ENCODE results near the gene OR4B1. TPM values are rescaled to one million over a fixed set of nuclear protein-coding genes. Genes with fewer than 3 reads are reported as not detected.

OR4B1 gene
- total RNA-seq, 2 experiments from 2014 or later, result not detected

GRCh38 chr11:48244804-48245203 lies 28.2 kb downstream of the OR4B1 start, which contains the start of gene OR4X2:
Gene OR4X2 (plus strand): TSS chr11:48245104. CDS start chr11:48245104, 0 bp downstream.
- CTCF ChIA-PET, result no interaction called here
- POLR2A ChIA-PET, result no interaction called here

DNA sequence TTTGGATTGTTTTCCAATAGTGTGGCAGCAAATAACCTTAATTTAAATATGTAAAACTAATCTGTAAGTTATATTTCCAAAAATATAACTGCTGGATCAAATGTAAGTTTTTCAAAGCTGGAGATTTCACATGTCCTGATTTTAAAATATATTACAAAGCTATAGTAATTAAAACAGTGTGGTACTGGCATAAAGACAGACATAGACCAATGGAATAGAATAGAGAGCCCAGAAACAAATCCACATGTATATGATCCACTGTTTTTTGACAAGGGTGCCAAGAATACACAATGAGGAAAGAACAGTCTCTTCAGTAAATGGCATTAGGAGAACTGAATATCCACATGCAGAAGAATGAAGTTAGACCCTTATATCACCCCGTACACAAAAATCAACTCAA lies 32.3 kb downstream of the OR4B1 start:
- POLR2A ChIA-PET, result no interaction called here

DNA sequence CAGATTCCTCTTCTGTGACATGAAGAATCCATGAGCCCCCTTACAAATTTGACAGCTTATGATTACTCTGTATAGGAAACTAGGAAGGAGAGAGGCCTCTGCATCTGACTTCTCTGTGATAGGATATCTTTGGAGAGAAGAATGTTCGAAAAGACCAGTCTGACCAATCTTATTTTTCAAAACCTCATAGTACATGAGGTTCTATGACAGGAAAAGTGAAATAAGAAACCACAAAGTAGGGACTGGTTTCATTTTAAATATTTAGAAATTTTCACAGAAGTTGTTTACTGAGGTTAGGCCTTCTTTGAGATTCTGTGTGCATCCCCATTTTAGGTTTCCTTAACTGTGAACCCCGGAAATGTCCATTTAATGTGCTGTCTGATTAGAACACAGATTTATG lies 45.0 kb downstream of the OR4B1 start:
- ChIA-PET POLR2A (no interaction called here), CTCF (no interaction called here)

More for the DNA sequence above, 32.3 kb downstream of the OR4B1 start:
- CTCF ChIA-PET, result no interaction called here

GRCh38 chr11:48263423-48263911 lies 46.9 kb downstream of the OR4B1 start, which contains the start of gene OR4X1:
Gene OR4X1 (plus strand): TSS chr11:48263861. CDS start chr11:48263861, 0 bp downstream.
- ChIA-PET CTCF (no interaction called here), POLR2A (no interaction called here)

Other genes with a start within 250 kb of the OR4B1 start
- 10 to 100 TPM; 26.2 to 28.2 TPM for gene PTPRJ, start 236.3 kb upstream of the OR4B1 start, total RNA-seq
- not detected for gene OR4X2, start 28.3 kb downstream of the OR4B1 start, total RNA-seq
- gene OR4X1, start 47.1 kb downstream of the OR4B1 start, total RNA-seq, result not detected
- not detected for gene OR4S1, start 89.4 kb downstream of the OR4B1 start, total RNA-seq
- not detected for gene OR4C3, start 108.1 kb downstream of the OR4B1 start, total RNA-seq
- not detected for gene OR4C5, start 149.7 kb downstream of the OR4B1 start, total RNA-seq